T-helper 2 cell treated with Interferon-gamma antibody and Interleukin-4, amounts not matched to agents 5 μg/mL and 100 μg/mL, for 36 hours (primary cell): ENCODE measurements around the gene ADARB2.

Experiments
- DNase-seq: peaks from one replicate; pipeline ENCODE4 v3.0.0; 2021; ENCODE audit warnings: low spot score
- H3K27ac Mint-ChIP-seq: one replicate; pipeline ENCODE4 v1.8.0; 2021; ENCODE audit warnings: mild to moderate bottlenecking, mixed read lengths
- H3K27me3 Mint-ChIP-seq: one replicate; pipeline ENCODE4 v1.8.0; 2021; ENCODE audit warnings: low read depth, mixed read lengths
- H3K36me3 Mint-ChIP-seq: one replicate; pipeline ENCODE4 v1.8.0; 2021; ENCODE audit warnings: low read depth, mixed read lengths
- H3K4me1 Mint-ChIP-seq: one replicate; pipeline ENCODE4 v1.8.0; 2021; ENCODE audit warnings: low read depth, mixed read lengths
- H3K4me3 Mint-ChIP-seq: one replicate; pipeline ENCODE4 v1.8.0; 2022; ENCODE audit warnings: mild to moderate bottlenecking, moderate library complexity, mixed read lengths
- H3K9me3 Mint-ChIP-seq: one replicate; pipeline ENCODE4 v1.8.0; 2021; ENCODE audit warnings: mixed read lengths

The ADARB2 gene

GRCh38 chr10:1214882-1215540 is 522.3 kb downstream of the ADARB2 start:
- Mint-ChIP-seq H3K9me3 (no peaks in the 10 kb centered on the region), H3K27me3 (no peaks in the 10 kb centered on the region), H3K4me1 (no peaks in the 10 kb centered on the region), H3K4me3 (no peak overlapping the region), H3K36me3 (no peaks in the 10 kb centered on the region), H3K27ac (no peak overlapping the region)
- no peak for DNase-seq

- Mint-ChIP-seq H3K27me3 (no peaks in the 10 kb centered on the region), H3K9me3 (no peaks in the 10 kb centered on the region), H3K4me3 (no peak overlapping the region), H3K27ac (no peak overlapping the region), H3K4me1 (no peaks in the 10 kb centered on the region), H3K36me3 (no peaks in the 10 kb centered on the region)
- no peak for DNase-seq
These were observed 523.2 kb downstream of the ADARB2 start for GRCh38 chr10:1214071-1214675.

- Mint-ChIP-seq H3K36me3 (no peaks in the 10 kb centered on the region), H3K4me1 (no peaks in the 10 kb centered on the region), H3K4me3 (no peak overlapping the region), H3K27me3 (no peaks in the 10 kb centered on the region), H3K27ac (no peak overlapping the region), H3K9me3 (no peaks in the 10 kb centered on the region)
- no peak for DNase-seq
These were observed 523.9 kb downstream of the ADARB2 start for GRCh38 chr10:1213252-1214070.

- Mint-ChIP-seq H3K4me1 (no peaks in the 10 kb centered on the region), H3K4me3 (no peak overlapping the region), H3K27ac (no peak overlapping the region), H3K36me3 (no peaks in the 10 kb centered on the region), H3K9me3 (no peaks in the 10 kb centered on the region), H3K27me3 (no peaks in the 10 kb centered on the region)
- no peak for DNase-seq
These were observed 524.7 kb downstream of the ADARB2 start for GRCh38 chr10:1212571-1213141.

GRCh38 chr10:1211844-1212570 is 525.3 kb downstream of the ADARB2 start:
- H3K36me3 Mint-ChIP-seq: no peaks in the 10 kb centered on the region
- no peak overlapping the region for H3K27ac Mint-ChIP-seq
- no peaks in the 10 kb centered on the region for H3K27me3 Mint-ChIP-seq
- no peaks in the 10 kb centered on the region for H3K9me3 Mint-ChIP-seq
- no peaks in the 10 kb centered on the region for H3K4me1 Mint-ChIP-seq
- DNase-seq: no peak
- no peak overlapping the region for H3K4me3 Mint-ChIP-seq

- Mint-ChIP-seq H3K27me3 (no peaks in the 10 kb centered on the region), H3K27ac (no peak overlapping the region), H3K36me3 (no peaks in the 10 kb centered on the region), H3K9me3 (no peaks in the 10 kb centered on the region), H3K4me3 (no peak overlapping the region), H3K4me1 (no peaks in the 10 kb centered on the region)
- no peak for DNase-seq
These were observed 526.7 kb downstream of the ADARB2 start for GRCh38 chr10:1210667-1211066.

GRCh38 chr10:1209355-1209979 is 527.9 kb downstream of the ADARB2 start:
- no peaks in the 10 kb centered on the region for H3K9me3 Mint-ChIP-seq
- no peak overlapping the region for H3K4me3 Mint-ChIP-seq
- no peaks in the 10 kb centered on the region for H3K27me3 Mint-ChIP-seq
- DNase-seq: no peak
- no peaks in the 10 kb centered on the region for H3K36me3 Mint-ChIP-seq
- no peak overlapping the region for H3K27ac Mint-ChIP-seq
- H3K4me1 Mint-ChIP-seq: no peaks in the 10 kb centered on the region

- Mint-ChIP-seq H3K27ac (no peak overlapping the region), H3K4me1 (no peaks in the 10 kb centered on the region), H3K4me3 (no peak overlapping the region), H3K27me3 (no peaks in the 10 kb centered on the region), H3K9me3 (no peaks in the 10 kb centered on the region), H3K36me3 (no peaks in the 10 kb centered on the region)
- no peak for DNase-seq
These were observed 528.7 kb downstream of the ADARB2 start for GRCh38 chr10:1208366-1209311.

- no peak for DNase-seq
- H3K36me3 Mint-ChIP-seq: no peaks in the 10 kb centered on the region
- H3K27ac Mint-ChIP-seq: no peak overlapping the region
- H3K27me3 Mint-ChIP-seq: no peaks in the 10 kb centered on the region
- no peaks in the 10 kb centered on the region for H3K9me3 Mint-ChIP-seq
- no peak overlapping the region for H3K4me3 Mint-ChIP-seq
- H3K4me1 Mint-ChIP-seq: no peaks in the 10 kb centered on the region
These were observed 530.7 kb downstream of the ADARB2 start for GRCh38 chr10:1206601-1207000.

GRCh38 chr10:1206101-1206500 is 531.2 kb downstream of the ADARB2 start:
- no peak for DNase-seq
- H3K4me3 Mint-ChIP-seq: no peak overlapping the region
- H3K27me3 Mint-ChIP-seq: no peaks in the 10 kb centered on the region
- H3K27ac Mint-ChIP-seq: no peak overlapping the region
- H3K4me1 Mint-ChIP-seq: no peaks in the 10 kb centered on the region
- H3K9me3 Mint-ChIP-seq: no peaks in the 10 kb centered on the region
- H3K36me3 Mint-ChIP-seq: no peaks in the 10 kb centered on the region

GRCh38 chr10:1205450-1206030 is 531.8 kb downstream of the ADARB2 start:
- H3K27ac Mint-ChIP-seq: no peak overlapping the region

More at GRCh38 chr10:1205450-1206030, 531.8 kb downstream of the ADARB2 start:
- Mint-ChIP-seq H3K4me1 (no peaks in the 10 kb centered on the region), H3K36me3 (no peaks in the 10 kb centered on the region), H3K9me3 (no peaks in the 10 kb centered on the region), H3K4me3 (no peak overlapping the region), H3K27me3 (no peaks in the 10 kb centered on the region)
- DNase-seq: no peak
